HEK293T (cell line): Measurements from ENCODE around the gene RASA4B.
"Not testable (repeated sequence)": the region's sequence is repeated elsewhere in the genome, so short reads cannot be mapped to it uniquely, and the experiment has no call there.

Experiments
- CTCF ChIA-PET: fragments of 350-600 bp; formaldehyde crosslinking; extraction: SDS; loops from one replicate; lab custom pipeline; 2021; ENCODE audit warnings: antibody characterized with exemption, inconsistent platforms; lab: Yijun Ruan, JAX
- POLR2A ChIA-PET: fragments of 350-600 bp; formaldehyde crosslinking; extraction: SDS; loops from one replicate; lab custom pipeline; 2020; ENCODE audit warnings: antibody characterized with exemption, inconsistent platforms; lab: Yijun Ruan, JAX
- DNase-seq: peaks from one replicate; pipeline ENCODE4 v3.0.0; 2012; ENCODE audit warnings: mixed read lengths; ENCODE audit errors: extremely low spot score

RASA4B gene

DNA sequence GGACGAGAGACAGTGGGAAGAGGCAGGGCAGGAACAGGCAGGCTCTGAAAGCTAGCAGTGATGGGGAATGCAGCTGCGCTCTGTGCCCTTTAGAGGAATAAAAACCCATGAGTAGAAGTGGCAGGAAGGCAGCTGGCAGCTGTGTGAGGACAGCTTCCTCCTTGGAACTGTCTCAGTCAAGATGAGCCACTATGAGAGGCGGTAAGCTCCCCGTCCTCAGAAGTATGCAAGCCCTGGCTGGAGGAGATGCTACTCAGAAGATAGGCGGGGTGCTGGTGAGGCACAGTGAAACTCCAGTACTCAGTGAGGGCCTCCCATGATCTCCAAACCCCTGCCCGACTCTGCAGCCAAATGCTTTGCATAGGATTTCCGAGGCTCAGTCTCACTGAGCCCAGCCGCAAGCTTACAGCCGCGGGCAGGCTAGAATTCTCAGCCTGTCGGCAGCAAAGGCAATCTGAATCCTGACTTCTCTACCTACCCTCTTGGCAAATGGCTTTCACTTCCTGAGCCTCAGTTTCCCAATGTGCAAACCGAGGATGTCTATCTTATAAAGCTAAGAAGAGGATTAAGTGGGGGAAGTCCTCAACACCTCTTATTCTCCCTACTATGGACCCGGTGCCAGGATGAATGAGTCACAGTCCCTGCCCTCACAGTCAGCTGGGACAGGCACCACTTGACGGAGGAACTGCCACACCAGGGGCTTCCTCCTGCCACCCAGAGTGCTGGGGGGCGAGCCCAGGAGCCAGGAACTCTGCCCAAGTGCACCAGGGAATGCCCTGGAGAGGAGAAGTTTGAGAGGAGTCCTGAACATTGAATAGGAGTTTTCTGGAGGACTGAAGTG is 2.5 kb downstream of the RASA4B start:
- DNase-seq, POLR2A ChIA-PET, CTCF ChIA-PET: not testable (repeated sequence)

DNA sequence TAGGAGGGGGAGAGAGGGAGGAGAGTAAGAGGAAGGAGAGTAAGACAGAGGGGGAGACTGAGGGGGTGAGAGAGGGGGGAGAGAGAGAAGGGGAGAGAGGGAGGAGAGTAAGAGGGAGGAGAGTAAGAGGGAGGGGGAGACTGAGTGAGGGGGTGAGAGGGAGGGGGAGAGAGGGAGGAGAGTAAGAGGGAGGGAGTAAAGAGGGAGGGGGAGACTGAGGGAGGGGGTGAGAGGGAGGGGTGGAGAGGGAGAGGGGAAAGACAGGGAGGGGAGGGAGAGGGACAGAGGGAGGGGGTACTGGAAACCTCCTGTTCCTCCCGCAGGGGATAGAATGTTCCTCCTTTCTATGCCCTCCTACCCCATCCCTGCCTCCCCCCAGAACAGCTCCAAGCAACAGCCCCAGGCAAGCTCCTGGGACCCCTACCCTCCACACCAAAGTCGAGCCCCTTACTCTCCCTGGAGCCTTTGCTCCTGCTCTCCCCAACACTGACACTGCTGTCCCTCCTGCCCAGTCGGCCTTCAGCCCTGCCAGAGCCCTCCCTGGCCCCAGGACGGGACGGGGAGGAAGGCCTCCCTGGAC is 4.8 kb downstream of the RASA4B start:
- POLR2A ChIA-PET, DNase-seq, CTCF ChIA-PET: not testable (repeated sequence)

DNA sequence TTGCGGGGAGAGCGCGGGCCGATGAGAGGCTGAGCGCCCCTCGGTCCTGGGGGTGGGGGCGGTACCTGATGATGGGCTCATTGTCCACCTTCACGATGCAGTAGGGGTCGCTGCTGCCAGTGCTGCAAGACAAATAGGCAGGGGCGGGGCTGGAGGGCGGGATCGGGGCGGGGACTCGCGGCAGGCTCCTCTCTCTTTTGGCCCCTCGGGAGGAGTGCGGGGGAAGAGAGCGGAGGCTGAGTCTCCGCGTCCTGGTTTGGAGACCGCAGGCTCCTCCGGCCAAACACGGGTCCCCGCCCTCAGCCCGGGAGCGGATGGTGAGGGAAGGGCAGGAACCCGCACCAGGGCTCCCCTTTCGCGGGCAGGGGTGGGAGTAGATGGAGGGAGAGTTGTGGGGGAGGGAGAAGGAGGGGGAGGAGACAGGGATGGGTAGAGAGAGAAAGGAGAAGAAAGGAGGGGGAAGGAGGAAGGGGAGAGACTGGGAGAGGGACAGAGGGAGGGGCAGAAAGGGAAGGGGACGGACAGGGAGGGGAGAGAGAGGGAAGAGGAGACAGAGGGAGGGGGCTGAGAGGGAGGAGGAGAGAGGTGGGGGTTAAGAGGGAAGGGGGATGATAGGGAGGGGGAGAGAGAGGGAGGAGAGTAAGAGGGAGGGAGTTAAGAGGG is 5.6 kb downstream of the RASA4B start:
- POLR2A ChIA-PET, CTCF ChIA-PET, DNase-seq: not testable (repeated sequence)

DNA sequence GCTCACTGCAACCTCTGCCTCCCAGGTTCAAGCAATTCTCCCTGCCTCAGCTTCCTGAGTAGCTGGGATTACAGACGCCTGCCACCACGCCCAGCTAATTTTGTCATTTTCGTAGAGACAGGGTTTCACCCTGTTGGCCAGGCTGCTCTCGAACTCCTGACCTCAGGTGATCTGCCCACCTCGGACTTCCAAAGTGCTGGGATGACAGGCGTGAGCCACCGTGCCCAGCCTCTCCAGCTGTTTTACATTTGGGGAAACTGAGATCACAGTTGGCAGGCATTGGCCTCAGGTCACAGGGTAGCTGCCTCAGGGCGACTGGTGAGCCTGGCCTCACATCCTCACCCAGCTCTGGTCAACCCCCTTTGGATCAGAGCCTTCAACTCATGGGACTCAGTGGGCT is 7.0 kb downstream of the RASA4B start:
- DNase-seq, CTCF ChIA-PET, POLR2A ChIA-PET: not testable (repeated sequence)

DNA sequence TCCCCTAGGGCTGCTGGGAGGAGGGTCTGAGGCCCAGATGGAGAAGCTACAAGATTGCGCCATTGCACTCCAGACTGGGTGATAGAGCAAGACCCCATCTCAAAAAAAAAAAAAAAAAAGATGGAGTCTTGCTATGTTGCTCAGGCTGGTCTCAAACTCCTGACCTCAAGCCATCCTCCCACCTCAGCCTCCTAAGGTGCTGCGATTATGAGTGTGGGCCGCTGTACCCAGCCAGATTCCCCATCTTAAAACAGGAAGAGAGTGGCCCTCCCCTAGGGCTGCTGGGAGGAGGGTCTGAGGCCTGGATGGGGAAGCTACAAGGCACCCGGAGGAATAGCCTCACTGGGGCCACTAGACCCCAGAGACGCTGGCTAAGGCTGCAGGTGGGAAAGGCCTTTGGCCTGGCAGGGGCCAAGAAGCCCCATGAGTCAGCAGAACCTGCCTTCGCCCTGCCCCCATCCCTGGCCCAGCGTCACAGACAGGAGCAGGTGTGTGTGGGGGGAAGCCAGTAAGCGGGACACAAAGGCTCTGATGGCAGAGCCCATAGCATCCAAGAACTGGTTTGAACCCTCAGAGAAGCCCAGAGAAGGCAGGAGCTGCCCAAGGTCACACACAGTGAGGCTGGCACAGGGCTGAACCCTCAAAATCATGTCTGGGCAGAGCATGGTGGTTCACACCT is 10.0 kb downstream of the RASA4B start:
- POLR2A ChIA-PET, DNase-seq, CTCF ChIA-PET: not testable (repeated sequence)

DNA sequence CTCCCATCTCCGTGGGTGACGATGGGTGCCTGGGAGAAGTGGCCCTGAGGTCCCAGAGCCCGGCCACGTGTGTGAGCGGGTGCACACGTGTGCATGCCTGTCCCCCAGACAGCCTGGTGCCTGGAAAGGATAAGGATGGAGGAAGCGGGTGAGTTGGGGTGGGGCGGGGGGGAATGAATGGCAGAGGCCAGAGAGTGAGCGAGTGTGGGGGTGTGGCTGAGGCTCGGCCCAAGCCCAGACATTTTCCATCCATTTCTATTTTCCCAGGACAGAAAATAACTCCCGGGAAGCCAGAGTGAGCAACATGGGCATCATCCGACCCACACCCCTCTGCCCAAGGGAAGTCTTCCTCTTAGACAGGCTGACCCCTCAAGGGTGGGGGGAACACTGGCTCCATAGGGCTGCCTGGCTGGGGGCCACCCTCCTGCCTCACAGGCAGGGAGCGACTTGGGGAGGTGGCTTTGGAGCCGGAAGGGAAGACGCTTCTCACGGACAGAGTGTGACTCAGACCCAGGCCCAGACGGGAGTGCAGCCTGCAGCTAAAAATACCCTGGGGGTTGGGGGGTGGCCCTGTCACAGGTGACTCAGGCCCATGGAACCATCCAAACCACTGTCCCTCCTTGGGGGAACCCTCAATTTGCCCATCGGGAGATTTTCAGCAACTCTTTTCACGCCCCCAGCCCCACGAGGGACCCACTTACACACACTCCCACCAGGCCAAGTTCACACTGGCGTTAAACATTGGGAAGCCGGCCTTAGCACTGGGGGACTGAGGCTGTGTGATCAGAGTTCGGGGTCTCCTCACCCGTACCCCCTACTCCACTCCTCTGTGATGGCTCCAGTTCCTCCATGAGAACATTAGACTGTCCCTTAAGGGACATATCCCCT is 12.0 kb downstream of the RASA4B start:
- DNase-seq, POLR2A ChIA-PET, CTCF ChIA-PET: not testable (repeated sequence)

DNA sequence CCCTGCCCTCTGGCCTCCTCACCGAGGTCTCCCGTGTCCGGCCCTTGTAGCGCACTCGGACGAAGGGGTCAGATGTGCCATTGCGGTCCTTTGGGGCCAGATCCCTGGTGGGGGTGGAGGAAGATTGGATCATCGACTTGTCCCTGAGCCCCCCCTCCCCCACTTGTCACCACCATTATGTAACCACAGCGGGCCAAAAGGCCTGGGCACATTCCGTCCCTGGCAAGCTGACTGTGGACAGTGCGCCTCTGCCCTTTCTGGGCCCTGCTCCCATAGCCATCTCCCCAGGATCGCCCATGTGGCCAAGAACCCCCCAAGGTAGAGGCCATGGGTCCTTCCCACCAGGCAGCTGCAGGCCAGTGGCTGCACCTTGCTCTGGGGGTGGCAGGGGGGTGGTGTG is 14.4 kb downstream of the RASA4B start:
- DNase-seq, CTCF ChIA-PET, POLR2A ChIA-PET: not testable (repeated sequence)

DNA sequence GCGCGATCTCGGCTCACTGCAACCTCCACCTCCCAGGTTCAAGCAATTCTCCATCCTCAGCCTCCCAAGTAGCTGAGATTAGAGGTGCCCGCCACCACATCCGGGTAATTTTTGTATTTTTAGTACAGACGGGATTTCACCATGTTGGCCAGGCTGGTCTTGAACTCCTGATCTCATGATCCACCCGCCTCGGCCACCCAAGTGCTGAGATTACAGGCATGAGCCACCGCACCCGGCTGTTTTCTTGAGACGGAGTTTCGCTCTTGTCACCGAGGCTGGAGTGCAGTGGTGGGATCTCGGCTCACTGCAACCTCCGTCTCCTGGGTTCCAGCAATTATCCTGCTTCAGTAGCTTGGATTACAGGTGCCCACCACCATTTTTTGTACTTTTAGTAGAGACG is 19.3 kb downstream of the RASA4B start:
- DNase-seq, POLR2A ChIA-PET, CTCF ChIA-PET: not testable (repeated sequence)

DNA sequence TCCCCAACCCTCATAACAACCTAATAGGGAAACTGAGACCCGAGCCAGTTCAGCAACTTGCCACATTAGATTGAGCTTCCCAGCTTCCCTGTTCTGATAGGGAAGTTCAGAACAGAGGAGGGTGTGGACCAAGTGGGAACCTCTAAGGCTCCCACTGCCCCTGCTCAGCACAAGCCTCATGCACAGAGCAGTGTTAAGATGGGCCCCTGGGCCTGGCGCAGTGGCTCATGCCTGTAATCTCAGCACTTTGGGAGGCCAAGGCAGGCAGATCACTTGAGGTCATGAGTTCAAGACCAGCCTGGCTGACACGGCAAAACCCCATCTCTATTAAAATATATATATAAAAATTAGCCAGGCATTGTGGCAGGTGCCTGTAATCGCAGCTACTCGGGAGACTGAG is 20.3 kb downstream of the RASA4B start:
- CTCF ChIA-PET = not testable (repeated sequence)

DNA sequence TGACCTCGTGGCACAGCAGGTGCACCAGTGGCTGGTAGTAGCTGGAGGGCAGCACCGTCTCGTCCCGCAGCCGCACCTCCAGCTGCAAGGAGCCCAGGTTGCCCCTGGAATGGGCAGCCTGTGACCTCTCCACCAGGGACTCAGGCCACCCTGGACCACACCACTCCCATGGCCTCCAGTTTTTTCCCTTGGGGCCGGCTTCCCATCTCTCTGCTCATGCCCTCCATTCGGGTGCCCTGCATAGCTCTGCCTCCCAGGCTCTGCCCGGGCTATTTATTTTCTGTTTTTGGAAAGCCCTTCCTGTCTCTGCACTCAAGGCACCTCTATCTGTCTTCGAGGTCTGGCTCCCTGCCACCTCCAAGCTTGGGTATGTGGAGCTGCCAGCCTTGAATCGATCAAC is 20.7 kb downstream of the RASA4B start:
- DNase-seq, CTCF ChIA-PET, POLR2A ChIA-PET: not testable (repeated sequence)

More for the DNA sequence above, 20.3 kb downstream of the RASA4B start:
- DNase-seq, POLR2A ChIA-PET: not testable (repeated sequence)

DNA sequence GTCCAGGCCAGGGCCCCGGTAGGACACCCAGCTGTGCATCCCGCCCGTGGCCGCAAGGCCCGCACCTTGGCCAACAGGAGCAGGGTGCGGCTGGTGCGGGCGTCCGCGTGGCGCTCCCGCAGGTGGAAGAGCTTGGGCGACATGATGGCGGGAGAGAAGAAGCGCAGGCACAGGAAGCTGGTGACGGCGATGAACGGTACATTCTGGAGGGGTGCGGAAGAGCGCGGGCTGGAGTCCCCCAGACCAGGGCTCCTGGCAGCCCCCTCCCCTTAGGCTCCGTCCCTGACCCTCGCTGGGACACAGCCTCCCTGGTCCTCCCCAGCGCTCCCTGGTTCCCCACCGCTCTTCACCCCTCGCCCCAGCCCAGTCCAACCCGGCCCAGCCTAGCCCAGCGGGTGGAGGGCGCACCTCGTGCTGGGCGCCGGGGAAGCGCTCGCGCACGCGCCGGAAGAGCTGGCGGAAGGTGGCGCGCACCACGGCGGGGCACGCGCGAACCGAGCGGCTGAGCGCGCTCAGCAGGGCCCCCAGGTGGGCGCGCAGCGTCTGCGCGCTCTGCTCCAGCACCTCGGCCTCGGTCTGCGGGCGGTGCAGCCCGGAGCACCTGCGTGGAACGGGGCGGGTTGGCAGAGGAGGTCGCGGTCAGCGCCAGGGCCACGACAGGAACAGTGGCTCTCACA is 23.0 kb downstream of the RASA4B start:
- POLR2A ChIA-PET, DNase-seq, CTCF ChIA-PET: not testable (repeated sequence)

DNA sequence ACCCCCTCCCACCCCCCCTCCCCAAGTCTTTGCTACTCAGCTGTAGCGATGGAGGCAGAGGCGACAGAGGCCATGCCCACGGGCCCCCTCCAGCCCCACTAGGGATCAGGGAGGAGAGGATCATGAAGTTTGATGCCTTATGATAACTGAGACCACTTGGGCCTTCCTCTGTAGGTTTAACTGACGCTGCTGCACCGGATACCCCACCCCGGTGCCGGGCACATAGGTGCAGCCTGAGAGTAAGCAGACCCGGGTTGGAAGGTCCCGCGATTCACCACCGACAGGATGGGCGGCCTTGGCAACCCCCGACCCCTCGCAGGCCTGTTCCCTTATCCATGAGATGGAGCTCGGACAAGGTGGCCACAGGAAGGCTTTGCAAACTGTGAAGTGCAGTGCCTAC is 23.6 kb downstream of the RASA4B start:
- CTCF ChIA-PET, POLR2A ChIA-PET, DNase-seq: not testable (repeated sequence)

DNA sequence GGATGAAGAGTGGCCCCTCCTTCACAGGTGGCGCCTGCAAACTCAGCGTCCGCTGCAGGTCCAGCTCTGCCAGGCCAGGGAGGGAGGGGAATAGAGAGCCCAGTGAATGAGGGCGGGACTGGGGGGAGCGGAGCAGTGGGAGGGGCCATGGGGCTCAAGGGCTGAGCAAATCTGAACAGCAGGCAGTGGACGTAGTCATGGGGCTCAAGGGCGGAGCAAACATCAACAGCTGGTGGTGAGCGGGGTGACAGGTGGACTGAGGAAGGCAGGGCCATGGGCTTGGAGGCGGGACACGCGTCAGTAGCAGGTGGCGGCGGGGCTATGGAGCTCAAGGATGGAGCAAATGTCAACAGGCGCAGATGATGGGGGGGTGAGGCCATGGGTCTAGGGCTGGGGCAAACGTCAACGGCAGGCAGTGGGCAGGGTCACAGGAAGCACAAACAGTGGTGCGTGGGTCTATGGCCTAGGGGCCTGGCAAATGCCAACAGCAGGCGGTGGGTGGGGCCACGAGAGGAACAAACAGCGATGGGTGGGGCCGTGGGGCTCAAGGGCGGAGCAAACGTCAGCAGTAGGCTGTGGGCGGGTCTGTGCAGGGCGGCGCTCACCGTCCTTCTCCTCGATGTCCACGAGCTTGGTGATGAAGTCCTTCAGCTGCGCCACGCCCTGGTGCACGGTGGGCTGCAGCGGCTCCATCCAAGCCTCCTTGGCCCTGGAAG is 24.2 kb downstream of the RASA4B start:
- POLR2A ChIA-PET, CTCF ChIA-PET, DNase-seq: not testable (repeated sequence)

DNA sequence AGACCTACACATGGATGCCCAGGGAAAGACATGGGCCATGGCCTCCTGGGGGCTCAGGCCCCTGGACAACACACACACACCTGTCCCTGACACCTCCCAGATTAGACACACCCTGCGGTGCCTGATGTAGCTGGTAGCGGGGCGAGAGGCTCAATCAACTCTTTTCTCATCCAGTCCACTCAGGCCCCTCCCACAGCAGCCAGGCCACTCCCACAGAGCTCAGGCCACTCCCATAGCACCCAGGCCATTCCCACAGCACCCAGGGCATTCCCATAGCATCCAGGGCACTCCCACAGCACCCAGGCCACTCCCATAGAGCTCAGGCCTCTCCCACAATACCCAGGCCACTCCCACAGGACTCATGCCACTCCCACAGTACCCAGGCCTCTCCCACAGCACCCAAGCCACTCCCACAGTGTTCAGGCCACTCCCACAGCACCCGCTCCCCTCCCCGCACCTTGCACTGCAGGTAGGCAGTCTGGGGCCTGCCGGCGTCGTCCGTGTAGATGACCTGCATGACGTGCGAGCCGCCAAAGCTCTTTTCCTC is 27.0 kb downstream of the RASA4B start:
- DNase-seq, POLR2A ChIA-PET, CTCF ChIA-PET: not testable (repeated sequence)

DNA sequence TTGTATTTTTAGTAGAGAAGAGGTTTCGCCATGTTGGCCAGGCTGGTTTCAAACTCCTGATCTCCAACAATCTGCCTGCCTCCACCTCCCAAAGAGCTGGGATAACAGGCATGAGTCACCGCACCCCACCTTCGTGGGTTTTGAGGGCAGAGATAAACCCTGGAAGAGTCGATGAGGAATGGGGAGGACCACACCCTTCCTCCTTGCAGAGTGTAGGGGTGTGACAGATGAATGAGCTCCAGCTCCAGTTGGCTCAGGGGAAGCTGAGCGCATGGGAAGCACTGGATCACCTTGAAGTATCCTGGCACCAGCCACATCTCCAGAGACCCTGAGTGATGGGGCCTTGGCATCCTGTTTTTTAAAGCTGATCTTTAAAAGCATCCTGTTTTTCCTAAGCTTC is 33.3 kb downstream of the RASA4B start:
- DNase-seq, POLR2A ChIA-PET, CTCF ChIA-PET: not testable (repeated sequence)

DNA sequence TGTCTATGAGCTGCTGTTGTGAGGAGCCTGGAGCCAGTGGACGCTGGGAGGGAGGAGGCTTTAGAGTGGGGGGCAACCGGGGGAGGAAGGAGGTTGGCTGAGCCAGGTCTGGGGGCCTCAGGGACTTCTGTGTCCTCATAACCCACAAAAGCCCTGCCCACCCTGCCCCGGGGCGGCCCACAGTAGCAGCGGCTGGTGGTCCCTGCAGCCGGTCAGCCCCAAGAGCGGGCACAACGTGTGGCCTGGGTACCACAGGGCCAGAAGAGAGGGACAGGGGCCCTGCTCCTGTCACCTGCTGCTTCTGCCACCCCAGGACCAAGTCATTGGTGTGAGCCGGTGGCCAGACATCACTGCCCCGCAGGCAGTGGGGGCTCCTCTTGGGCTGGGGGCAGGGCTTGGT is 35.6 kb downstream of the RASA4B start:
- CTCF ChIA-PET, DNase-seq, POLR2A ChIA-PET: not testable (repeated sequence)
